Immature natural killer cell (primary cell): ENCODE measurements around the gene ANAPC4. TPM values are rescaled to one million over a fixed set of nuclear protein-coding genes. Genes with fewer than 3 reads are reported as not detected.

Source experiments
- DNase-seq, 3 donors: peaks; one replicate each; pipeline ENCODE4 v3.0.0; 2022; ENCODE audit warnings: mixed read lengths in 1 of 3
- H3K27ac Mint-ChIP-seq, 6 donors: one replicate each; pipeline ENCODE4 v1.8.0; 2020; ENCODE audit warnings: mixed read lengths in 6 of 6, mild to moderate bottlenecking in 5 of 6, inconsistent platforms in 4 of 6, moderate library complexity in 3 of 6
- H3K27me3 Mint-ChIP-seq, 3 donors: one replicate each; pipeline ENCODE4 v1.8.0; 2020 to 2021; ENCODE audit warnings: low read depth in 3 of 3, mild to moderate bottlenecking in 3 of 3, mixed read lengths in 3 of 3, moderate library complexity in 3 of 3, inconsistent platforms in 1 of 3
- H3K36me3 Mint-ChIP-seq, 3 donors: one replicate each; pipeline ENCODE4 v1.8.0; 2020; ENCODE audit warnings: mixed read lengths in 3 of 3, inconsistent platforms in 2 of 3, mild to moderate bottlenecking in 2 of 3
- H3K4me1 Mint-ChIP-seq, 2 donors: one replicate each; pipeline ENCODE4 v1.8.0; 2020; ENCODE audit warnings: inconsistent platforms in 2 of 2, mild to moderate bottlenecking in 2 of 2, mixed read lengths in 2 of 2, moderate library complexity in 1 of 2
- H3K4me3 Mint-ChIP-seq, 5 donors: one replicate each; pipeline ENCODE4 v1.8.0; 2020; ENCODE audit warnings: mild to moderate bottlenecking in 5 of 5, mixed read lengths in 5 of 5, inconsistent platforms in 3 of 5, moderate library complexity in 3 of 5
- H3K9me3 Mint-ChIP-seq, 6 donors: one replicate each; pipeline ENCODE4 v1.8.0; 2020; ENCODE audit warnings: mild to moderate bottlenecking in 6 of 6, mixed read lengths in 6 of 6, inconsistent platforms in 4 of 6, moderate library complexity in 3 of 6
- polyA plus RNA-seq, 3 donors: library from polyadenylated mRNA; unstranded; fragments of 300-500 nt; fragmentation: Illumina TruSeq; gene quantifications; one replicate each; pipeline ENCODE4 v1.2.3, GENCODE V29; 2021

Gene ANAPC4
- polyA plus RNA-seq, 3 donors from 2014 or later: 13.3 to 25.7 (median 18.6) TPM

GRCh38 chr4:25401066-25401465 lies 24.0 kb downstream of the ANAPC4 start:
- peaks cover 44 to 67% (median 46%) of the 10 kb centered on the region in 3 donors for H3K36me3 Mint-ChIP-seq
- no peak for DNase-seq
- H3K27ac Mint-ChIP-seq: peak overlapping the region in 2 of 6 donors; percentile 39 to 72
- H3K9me3 Mint-ChIP-seq: peaks cover 0 to 1% (median 0%) of the 10 kb centered on the region in 6 donors
- H3K4me1 Mint-ChIP-seq: peaks cover 0 to 3% of the 10 kb centered on the region in 2 donors
- H3K27me3 Mint-ChIP-seq: no peaks in the 10 kb centered on the region
- no peak overlapping the region for H3K4me3 Mint-ChIP-seq

DNA sequence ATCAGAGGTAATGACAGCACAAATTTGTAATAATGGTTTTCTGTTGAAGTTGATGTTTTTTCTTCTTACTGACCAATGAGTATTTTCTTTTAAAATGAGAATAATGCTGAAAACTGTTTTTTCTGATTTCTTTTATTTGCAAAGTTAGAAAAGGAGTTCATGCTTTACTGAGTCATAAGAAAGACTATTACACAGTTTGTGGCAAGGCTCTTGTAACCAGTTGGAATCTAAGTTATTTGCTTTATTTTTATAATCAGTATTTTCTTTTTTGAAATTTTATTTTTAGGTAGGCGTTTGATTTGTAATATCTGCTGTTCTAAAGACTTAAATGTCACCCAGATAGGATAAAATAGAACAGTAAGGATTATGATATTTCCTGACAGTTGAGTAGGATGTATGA lies 25.5 kb downstream of the ANAPC4 start:
- Mint-ChIP-seq H3K9me3 (no peaks in the 10 kb centered on the region), H3K27me3 (no peaks in the 10 kb centered on the region), H3K36me3 (peaks cover 31 to 63% (median 33%) of the 10 kb centered on the region in 3 donors), H3K4me3 (no peak overlapping the region), H3K27ac (no peak overlapping the region), H3K4me1 (peaks cover 0 to 3% of the 10 kb centered on the region in 2 donors)
- no peak for DNase-seq

DNA sequence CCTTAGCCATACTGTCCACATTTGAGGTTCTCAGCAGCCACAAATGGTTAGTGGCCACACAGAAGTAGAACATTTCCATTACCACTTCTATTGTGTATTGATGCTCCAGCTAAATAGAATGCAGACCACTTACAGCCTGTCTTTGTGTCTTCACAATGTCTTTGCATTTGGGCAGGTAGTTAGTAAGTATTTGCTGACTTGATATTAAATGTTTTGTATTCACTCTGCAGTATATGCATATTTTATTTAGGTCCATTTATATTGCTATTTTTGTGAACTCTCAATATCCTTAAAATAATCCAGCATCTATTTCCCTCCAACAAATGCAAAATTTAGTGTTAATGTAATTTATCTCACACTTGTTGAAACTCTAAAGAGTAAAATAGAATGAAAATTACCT lies 26.6 kb downstream of the ANAPC4 start:
- H3K4me3 Mint-ChIP-seq: no peak overlapping the region
- H3K27me3 Mint-ChIP-seq: peaks cover 0 to 2% (median 0%) of the 10 kb centered on the region in 3 donors
- no peaks in the 10 kb centered on the region for H3K4me1 Mint-ChIP-seq
- DNase-seq: no peak
- H3K36me3 Mint-ChIP-seq: peaks cover 29 to 64% (median 37%) of the 10 kb centered on the region in 3 donors
- H3K9me3 Mint-ChIP-seq: no peaks in the 10 kb centered on the region
- no peak overlapping the region for H3K27ac Mint-ChIP-seq

DNA sequence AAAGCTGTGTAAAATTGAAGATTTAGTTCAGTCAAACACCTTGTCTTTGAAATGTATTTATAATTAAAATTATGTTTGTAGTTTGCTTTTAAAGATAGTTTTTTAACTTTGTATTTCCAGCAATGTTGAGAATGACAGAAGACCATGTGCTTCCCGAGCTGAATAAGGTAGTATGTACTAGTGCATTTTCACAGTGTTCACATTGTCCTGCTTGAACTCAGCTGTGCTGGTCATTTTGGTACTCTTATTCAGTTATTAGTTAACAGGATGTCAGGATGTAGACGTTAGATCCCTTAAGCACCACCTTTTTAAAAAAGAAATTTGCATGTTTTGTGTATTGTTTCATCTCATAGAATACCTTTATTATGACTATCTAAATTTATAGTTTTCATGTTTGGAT lies 28.4 kb downstream of the ANAPC4 start:
- peaks cover 22 to 63% (median 34%) of the 10 kb centered on the region in 3 donors for H3K36me3 Mint-ChIP-seq

DNA sequence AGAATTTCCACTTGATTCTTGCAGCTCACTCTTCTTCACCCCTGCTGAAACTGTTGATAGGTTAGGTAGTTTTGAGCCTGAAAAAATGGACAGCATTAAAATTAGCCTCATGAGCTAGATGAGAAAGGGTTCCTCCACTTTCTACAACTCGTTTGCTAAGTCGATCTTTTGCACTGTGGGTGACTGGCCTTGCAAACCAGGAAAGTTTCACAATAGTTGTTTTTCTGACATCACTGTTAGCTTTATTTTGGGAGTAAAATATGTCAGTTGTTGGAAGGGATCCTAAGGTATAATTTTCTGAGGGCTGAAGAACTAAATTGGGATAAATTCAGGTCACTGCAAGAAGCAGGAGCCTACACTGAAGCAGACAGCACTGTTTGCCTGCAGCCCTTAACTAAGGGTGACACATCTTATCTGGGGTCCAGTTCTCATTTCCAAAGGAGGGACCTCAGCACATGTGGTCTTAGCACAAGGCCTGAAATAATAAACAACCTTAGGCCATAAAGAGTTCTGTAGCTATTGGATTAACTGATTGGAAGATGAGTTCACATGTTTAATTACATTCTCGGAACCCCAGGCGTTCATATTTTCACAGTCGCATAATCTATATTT lies 29.1 kb downstream of the ANAPC4 start:
- peaks cover 26 to 63% (median 37%) of the 10 kb centered on the region in 3 donors for H3K36me3 Mint-ChIP-seq
- no peak overlapping the region for H3K27ac Mint-ChIP-seq
- H3K4me1 Mint-ChIP-seq: no peaks in the 10 kb centered on the region
- H3K9me3 Mint-ChIP-seq: no peaks in the 10 kb centered on the region
- peaks cover 0 to 2% (median 0%) of the 10 kb centered on the region in 3 donors for H3K27me3 Mint-ChIP-seq
- no peak overlapping the region for H3K4me3 Mint-ChIP-seq
- no peak for DNase-seq

More for the DNA sequence above, 28.4 kb downstream of the ANAPC4 start:
- no peak overlapping the region for H3K4me3 Mint-ChIP-seq
- no peaks in the 10 kb centered on the region for H3K4me1 Mint-ChIP-seq
- peaks cover 0 to 2% (median 0%) of the 10 kb centered on the region in 3 donors for H3K27me3 Mint-ChIP-seq
- H3K9me3 Mint-ChIP-seq: no peaks in the 10 kb centered on the region
- no peak overlapping the region for H3K27ac Mint-ChIP-seq
- no peak for DNase-seq

DNA sequence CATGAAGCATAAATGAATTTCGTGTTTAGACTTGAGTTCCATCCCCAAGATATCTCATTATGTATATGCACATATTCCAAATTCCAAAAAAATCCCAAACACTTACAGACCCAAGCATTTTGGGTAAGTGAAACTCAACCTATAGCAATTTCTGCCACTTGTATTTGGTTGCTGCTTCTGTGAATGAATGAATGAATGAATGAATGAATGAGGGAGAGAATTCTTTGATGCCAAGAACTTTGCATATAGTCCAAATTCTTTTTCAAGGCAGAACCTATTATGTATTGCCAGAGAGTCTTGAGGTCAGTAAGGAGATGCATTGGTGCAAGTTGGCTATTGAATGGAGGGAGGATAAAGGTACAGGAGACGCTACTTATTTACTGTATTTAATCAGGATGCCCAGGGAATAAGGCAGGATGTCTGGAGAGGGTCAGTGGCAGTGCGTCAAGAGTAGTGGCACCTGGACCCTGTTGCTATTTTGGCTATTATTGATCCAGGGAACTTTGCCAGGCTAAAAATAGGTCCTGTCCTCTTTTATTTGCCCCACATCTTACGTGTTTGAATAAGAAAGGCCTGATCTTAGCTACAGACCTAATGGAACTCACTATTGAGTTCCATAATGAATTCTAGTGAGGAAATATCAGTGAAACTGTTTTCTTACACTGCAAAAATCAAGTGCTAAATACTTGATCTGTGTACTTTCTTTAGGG lies 33.9 kb downstream of the ANAPC4 start:
- Mint-ChIP-seq H3K9me3 (no peaks in the 10 kb centered on the region), H3K4me1 (no peaks in the 10 kb centered on the region), H3K27me3 (peaks cover 0 to 2% (median 0%) of the 10 kb centered on the region in 3 donors), H3K4me3 (no peak overlapping the region), H3K27ac (peak overlapping the region in 2 of 6 donors; percentile 1 to 36), H3K36me3 (peaks cover 23 to 72% (median 45%) of the 10 kb centered on the region in 3 donors)
- no peak for DNase-seq

DNA sequence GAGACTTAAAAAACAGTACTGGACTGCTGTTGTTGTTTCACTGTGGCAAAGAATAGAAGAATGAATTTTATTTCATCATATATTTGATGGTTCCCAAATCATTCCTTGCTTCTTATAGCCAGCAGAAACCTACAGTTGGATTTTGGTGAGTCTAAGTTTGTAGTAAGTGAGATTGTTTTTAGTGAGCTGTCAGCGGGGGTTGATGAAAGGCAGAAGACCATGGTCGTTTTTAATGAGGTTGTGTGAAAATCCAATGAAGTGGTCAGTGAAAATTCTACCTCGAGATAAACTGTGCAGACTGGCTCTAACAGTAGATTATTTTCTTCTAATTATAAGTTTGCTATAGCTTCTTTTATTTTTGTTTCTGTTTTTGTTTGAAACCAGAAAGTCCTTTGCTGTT lies 36.2 kb downstream of the ANAPC4 start:
- Mint-ChIP-seq H3K9me3 (no peaks in the 10 kb centered on the region), H3K27me3 (no peaks in the 10 kb centered on the region), H3K4me3 (no peak overlapping the region), H3K36me3 (peaks cover 20 to 63% (median 38%) of the 10 kb centered on the region in 3 donors), H3K4me1 (no peaks in the 10 kb centered on the region), H3K27ac (peak overlapping the region in 1 of 6 donors; percentile 48)
- no peak for DNase-seq

- no peak for DNase-seq
- Mint-ChIP-seq H3K9me3 (no peaks in the 10 kb centered on the region), H3K27ac (peak overlapping the region in 1 of 6 donors; percentile 12)
Measured at GRCh38 chr4:25417014-25417413, 40.0 kb downstream of the ANAPC4 start.

DNA sequence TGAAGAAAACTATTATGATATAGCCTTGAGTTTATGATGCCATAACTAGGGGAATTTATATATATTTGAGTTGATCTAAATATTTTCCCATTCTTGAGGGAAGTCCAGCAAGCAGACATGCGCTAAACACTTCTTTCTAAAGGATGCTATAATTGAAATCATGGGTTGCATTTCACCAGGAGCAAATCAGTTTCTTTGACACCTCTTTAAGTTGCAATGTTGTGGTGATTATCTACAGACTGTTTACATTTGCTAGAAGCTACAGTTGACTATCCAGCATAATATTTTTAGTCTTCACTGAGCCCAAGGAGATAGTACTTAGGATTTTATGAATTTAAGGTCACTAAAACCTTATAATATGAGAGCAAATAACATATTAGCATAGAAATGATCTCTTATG lies 43.9 kb downstream of the ANAPC4 start:
- peak overlapping the region in 2 of 6 donors; percentile 11 to 36 for H3K27ac Mint-ChIP-seq
- H3K9me3 Mint-ChIP-seq: no peaks in the 10 kb centered on the region
- DNase-seq: no peak

More at GRCh38 chr4:25417014-25417413, 40.0 kb downstream of the ANAPC4 start:
- no peaks in the 10 kb centered on the region for H3K4me1 Mint-ChIP-seq
- H3K4me3 Mint-ChIP-seq: no peak overlapping the region
- peaks cover 9 to 38% (median 22%) of the 10 kb centered on the region in 3 donors for H3K36me3 Mint-ChIP-seq
- H3K27me3 Mint-ChIP-seq: no peaks in the 10 kb centered on the region

GRCh38 chr4:25421816-25422525 lies 44.9 kb downstream of the ANAPC4 start:
- Mint-ChIP-seq H3K4me3 (no peak overlapping the region), H3K27me3 (peaks cover 0 to 2% (median 1%) of the 10 kb centered on the region in 3 donors), H3K9me3 (no peaks in the 10 kb centered on the region), H3K27ac (peak overlapping the region in 1 of 6 donors; percentile 35), H3K36me3 (peaks cover 0 to 15% (median 0%) of the 10 kb centered on the region in 3 donors), H3K4me1 (no peaks in the 10 kb centered on the region)
- DNase-seq: no peak

More for the DNA sequence above, 43.9 kb downstream of the ANAPC4 start:
- Mint-ChIP-seq H3K27me3 (peaks cover 0 to 2% (median 1%) of the 10 kb centered on the region in 3 donors), H3K4me3 (no peak overlapping the region), H3K36me3 (peaks cover 0 to 15% (median 3%) of the 10 kb centered on the region in 3 donors), H3K4me1 (no peaks in the 10 kb centered on the region)

DNA sequence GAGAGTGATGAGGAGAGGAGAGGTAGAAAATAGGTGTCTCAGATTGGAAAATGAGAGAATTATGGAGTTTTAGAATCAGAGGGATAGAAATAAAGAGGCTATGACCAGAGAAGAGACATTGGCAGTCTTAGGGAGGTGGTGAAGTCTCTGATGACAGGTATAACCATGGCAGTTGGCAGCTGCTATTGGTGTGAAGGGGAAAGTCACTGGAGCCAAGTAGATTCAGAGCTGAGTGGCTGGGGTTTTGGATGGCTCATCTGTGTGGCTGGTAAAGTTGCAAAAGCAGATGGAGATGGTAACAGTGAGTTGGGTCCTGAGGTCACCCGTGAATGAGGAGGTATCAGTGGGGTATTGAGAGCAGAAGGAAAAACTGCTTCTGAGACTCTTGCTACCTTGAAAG lies 46.5 kb downstream of the ANAPC4 start:
- H3K27ac Mint-ChIP-seq: peak overlapping the region in 2 of 6 donors; percentile 28 to 40

GRCh38 chr4:25424539-25425228 lies 47.6 kb downstream of the ANAPC4 start:
- no peak for DNase-seq
- H3K36me3 Mint-ChIP-seq: peaks cover 0 to 3% (median 3%) of the 10 kb centered on the region in 3 donors
- H3K4me1 Mint-ChIP-seq: no peaks in the 10 kb centered on the region
- H3K27me3 Mint-ChIP-seq: peaks cover 0 to 3% (median 2%) of the 10 kb centered on the region in 3 donors
- no peaks in the 10 kb centered on the region for H3K9me3 Mint-ChIP-seq
- no peak overlapping the region for H3K27ac Mint-ChIP-seq
- H3K4me3 Mint-ChIP-seq: no peak overlapping the region

More for the DNA sequence above, 46.5 kb downstream of the ANAPC4 start:
- peaks cover 0 to 3% (median 2%) of the 10 kb centered on the region in 3 donors for H3K27me3 Mint-ChIP-seq
- peaks cover 0 to 6% (median 3%) of the 10 kb centered on the region in 3 donors for H3K36me3 Mint-ChIP-seq
- DNase-seq: no peak
- H3K4me1 Mint-ChIP-seq: no peaks in the 10 kb centered on the region
- no peak overlapping the region for H3K4me3 Mint-ChIP-seq
- no peaks in the 10 kb centered on the region for H3K9me3 Mint-ChIP-seq

GRCh38 chr4:25425361-25425760 lies 48.3 kb downstream of the ANAPC4 start:
- H3K4me1 Mint-ChIP-seq: no peaks in the 10 kb centered on the region
- no peak overlapping the region for H3K4me3 Mint-ChIP-seq
- no peak overlapping the region for H3K27ac Mint-ChIP-seq
- H3K27me3 Mint-ChIP-seq: peaks cover 0 to 3% (median 2%) of the 10 kb centered on the region in 3 donors
- H3K36me3 Mint-ChIP-seq: peaks cover 0 to 3% (median 3%) of the 10 kb centered on the region in 3 donors
- no peaks in the 10 kb centered on the region for H3K9me3 Mint-ChIP-seq
- DNase-seq: no peak
